ENCODE measurements around the gene MED1. TPM values are rescaled to one million over a fixed set of nuclear protein-coding genes. Genes with fewer than 3 reads are reported as not detected.
"Not testable (repeated sequence)": the region's sequence is repeated elsewhere in the genome, so short reads cannot be mapped to it uniquely, and the experiment has no call there.

Gene MED1
- total RNA-seq, 1 donor from 2014 or later, result 22.1 TPM

DNA sequence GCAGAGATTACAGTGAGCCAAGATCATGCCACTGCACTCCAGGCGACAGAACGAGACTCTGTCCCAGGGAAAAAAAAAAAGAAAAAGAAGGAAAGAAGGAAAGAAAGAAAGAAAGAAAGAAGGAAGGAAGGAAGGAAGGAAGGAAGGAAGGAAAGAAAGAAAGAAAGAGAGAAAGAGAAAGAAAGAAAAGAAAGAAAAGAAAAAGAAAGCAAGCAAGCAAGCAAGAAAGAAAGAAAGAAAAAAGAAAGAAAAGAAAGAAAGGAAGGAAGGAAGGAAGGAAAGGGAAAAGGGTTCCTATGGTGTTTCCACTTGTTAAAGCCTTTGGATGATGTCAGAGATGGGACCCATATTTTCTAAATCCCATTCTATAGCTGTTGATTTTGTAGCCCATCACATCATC, 11.2 kb downstream of the MED1 start:
- DNase-seq, result not testable (repeated sequence)

DNA sequence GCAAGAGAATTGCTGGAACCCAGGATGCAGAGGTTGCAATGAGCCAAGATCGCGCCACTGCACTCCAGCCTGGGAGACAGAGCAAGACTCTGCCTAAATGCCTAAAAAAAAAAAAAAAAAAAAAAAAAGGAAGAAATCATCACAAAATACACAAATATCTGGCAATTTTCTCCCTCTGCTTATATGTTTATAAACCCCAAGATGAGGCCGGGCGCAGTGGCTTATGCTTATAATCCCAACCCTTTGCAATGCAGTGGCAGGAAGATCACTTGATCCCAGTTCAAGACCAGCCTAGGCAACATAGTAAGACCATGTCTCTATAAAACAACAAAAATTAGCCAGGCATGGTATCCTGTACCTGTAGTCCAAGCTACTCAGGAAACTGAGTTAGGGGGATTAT, 21.5 kb downstream of the MED1 start:
- no peak for DNase-seq

DNA sequence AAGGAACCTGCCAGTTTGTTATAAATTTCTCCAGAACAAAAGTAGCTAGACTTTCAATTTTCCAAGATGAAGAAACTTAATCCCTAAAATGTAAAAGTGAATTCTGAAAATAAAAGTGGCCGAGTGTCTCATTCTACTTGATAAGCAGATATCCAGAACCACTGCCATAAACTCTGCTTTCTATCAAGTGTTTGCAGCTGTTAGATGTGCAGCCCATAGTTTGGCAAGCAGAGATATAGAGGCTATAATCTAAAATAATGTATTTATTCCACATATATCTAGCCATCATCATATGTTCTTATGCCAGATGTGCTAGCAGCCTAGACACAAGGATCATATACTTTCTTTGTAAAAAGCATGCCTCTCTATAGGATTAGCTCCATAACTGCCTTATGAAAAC, 34.9 kb downstream of the MED1 start:
- no peak for DNase-seq

DNA sequence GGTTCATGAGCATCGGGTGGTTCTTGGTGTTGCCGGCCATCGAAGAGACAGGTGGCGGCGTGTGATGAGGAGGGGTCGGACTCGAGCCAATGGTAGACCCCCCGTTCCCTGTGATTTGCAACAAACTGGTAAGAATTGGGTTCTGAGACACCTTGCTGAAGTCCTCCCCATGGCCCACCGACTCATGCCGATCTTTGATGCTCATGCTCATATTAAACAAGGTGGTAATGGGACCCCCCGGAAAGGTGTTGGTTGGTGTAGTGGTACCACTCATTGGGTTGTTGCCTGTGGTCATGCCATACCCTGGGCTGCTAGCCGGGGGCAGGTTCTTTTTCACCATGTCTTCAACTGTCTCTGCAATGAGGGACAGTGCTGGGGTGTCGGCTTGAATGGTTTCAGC, 40.8 kb downstream of the MED1 start:
- DNase-seq, result no peak

DNA sequence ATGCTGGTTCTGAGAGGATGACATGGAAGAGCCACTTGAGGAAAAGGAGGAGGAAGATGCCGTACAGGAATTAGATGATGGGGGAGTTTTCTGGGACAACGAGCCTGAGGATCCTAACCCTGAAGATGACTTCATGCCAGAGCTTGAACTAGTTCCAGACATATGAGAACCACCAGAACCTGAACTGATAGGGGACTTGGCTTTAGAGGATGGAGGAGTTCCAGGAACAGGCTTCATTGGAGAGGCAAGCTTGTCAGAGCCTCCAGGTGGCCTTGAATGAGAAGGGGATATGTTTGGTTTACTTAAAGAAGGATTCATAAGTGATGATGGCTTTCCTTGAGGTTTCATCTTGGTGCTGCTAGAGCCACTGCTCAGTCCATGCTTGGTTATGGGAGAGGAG, 42.7 kb downstream of the MED1 start:
- DNase-seq, result no peak

DNA sequence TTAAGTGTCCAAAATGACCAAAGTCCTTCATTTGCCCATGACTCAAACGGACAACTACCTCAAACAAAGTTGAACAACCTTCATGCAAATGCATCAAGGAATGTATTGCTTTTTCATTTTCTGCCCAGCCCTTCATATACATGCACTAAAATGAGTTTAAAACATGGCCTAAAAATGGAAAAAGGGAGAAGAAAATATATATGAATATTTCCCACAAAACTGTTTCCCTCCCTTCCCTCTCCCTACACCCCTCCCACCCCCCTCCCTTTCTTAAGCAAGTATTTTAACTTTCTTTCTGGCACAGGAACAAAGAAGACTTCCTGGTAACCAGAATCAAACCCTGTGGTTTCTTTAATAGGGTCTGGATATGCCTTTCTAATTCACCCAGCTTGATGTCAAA, 44.1 kb downstream of the MED1 start:
- DNase-seq, result no peak

DNA sequence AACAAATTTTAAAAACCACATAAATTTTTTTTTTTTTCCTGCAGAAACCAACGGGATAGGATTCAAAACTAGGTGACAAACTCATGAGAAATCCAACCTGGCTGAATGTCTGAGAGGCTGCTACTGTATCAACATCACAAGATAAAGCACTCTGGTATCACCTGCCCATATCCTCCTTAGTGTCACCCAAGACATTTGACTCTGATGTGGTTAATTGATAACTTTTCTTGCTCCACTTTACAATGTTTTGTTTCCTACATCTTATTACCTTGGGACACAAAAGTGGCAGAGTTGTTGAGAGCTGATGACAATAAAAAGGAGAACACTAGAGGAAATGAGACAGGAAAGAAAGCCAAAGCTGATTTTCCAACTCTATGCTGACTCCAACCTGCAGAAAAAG, 45.6 kb downstream of the MED1 start:
- no peak for DNase-seq

DNA sequence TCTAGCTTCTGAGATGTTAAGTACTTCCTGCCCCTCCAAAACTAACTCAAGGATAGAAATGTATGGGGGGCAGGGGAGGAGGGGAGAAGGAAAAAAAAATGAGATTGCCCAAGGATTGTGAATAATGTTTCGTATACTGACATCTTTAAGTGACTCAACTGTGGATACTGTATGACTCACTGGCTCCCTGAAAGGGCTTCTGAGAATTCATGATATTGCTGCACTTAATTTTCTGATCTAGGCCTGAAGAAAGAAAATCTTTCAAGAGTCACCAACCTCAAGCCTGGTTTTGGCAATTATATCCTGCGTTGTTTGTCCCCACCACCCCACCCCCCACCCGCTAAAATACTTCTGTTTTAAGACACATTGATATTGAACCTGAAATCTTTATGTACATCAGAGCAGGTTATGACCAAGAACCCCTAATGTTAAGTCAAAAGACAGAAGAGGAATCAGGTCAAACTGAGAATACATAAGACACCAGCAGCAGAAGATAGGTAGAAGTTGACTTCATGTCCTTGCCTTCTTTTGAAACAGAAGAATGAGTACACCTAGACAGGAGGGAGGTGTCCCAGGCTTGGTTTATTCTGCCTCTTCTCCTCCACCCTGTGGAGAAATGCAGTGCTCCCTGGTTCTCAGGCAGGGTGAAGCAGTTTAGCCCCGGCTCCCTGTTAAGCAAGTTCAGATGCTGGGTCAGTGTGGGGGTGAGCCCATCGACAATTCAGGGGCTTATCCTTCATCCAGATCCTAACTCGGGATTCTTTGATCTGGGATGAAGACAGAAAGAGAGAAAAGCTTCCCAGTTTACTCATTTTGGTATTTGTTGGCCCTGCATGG, 46.3 kb downstream of the MED1 start:
- no peak for DNase-seq

DNA sequence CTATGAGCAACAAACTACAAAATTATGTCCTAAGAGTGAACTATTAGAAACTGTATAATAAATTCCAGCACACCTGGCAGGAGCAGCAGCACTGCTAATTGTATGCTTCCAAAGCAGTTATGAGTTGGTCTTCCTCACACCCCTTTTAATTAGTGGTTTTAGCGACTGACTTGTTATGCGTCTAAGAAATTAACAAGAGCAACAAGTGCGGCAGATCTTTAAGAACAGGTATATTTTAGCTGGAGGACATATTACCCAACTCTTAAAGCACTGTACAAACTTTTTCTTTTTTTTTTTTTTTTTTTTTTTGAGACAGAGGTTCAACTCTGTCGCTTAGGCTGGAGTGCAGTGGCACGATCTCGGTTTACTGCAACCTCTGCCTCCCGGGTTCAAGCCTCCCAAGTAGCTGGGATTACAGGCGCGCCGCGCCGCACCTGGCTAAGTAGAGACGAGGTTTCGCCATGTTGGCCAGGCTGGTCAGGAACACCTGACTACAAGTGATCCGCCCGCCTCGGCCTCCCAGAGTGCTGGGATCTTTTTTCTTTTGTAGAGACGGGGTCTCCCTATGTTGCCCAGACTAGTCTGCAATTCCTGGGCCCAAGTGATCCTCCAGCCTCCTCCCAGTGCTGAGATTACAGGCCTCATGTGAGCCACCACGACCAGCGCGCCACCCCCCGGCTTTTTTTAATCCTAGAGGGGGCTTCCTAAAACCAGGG, 48.0 kb downstream of the MED1 start:
- DNase-seq, result no peak

DNA sequence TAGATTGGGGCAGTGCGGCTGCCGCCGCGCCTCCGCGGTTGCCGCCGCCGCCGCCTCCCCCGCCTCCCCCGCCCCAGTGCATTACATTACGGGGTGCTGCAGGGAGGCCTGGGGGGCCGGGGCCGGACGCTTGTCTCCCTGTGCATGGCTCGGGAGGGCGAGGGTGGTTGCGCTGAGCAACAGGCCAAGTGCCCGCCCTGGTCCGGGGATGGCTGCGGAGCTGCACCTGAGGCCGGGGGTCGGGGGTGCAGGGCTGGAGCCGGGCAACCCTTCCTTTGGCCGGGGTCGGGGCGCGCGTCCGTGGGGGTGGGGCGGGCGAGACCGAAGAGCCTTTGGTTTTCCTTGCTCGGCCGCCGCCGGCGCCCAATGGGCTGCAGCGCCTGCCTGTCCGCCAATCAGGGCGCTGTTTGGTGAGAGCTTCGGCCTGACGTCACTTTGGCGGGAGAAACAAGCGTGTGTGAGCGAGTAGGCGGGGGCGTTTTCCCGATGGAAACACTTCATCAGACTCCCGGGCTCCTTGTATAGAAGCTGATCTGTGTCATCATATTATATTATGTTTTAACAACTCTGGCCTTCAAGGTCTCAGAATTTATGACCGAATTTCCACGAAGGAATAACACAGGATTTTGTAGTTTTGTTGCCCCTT, 48.7 kb downstream of the MED1 start:
- peak; percentile 88 for DNase-seq

DNA sequence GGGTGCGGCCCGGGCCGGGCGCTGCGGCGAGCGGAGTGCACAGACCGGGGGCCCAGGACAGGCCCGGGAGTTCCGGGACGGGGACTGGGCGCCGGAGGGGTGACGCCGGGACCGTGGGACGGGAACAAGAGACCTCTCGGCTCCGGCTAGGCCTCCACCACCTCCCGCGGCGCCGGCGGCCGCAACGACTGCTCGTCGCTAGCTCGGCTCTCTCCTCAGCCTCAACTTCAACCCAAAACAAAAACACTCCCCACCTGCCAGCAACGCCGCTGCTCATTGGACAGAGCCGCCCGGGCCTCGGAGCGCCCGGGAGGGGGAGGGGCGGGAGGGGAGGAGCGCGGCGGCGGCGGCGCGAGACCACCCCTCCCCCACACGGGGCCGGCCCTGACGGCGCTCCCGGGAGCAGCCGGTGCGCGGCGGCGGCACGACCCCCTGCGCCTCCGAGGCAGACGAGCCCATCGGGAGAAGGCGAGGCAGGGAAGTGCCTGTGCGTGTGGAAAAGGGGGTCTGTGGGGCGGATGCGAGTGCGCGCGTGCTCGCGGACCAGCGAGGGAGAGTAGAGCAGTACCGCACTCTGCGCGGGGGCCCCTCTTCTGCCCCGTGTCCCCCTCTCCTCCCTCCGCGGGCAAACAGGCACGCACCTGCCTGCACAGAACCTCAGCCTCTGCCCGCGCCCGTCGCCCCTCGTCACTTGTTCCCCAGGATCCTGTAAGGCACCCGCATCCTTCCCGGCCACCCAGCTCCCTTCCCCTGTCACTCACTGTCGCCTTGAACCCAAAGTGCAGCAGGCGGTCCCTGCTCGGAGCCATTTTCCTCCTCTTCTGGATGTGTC, 49.4 kb downstream of the MED1 start, which contains the start of gene FBXL20:
TSS of gene FBXL20 (minus strand) at position 215 of the 832 bp plus-strand sequence. CDS start 224 bp downstream, outside the sequence.
- peak; percentile 93 for DNase-seq

DNA sequence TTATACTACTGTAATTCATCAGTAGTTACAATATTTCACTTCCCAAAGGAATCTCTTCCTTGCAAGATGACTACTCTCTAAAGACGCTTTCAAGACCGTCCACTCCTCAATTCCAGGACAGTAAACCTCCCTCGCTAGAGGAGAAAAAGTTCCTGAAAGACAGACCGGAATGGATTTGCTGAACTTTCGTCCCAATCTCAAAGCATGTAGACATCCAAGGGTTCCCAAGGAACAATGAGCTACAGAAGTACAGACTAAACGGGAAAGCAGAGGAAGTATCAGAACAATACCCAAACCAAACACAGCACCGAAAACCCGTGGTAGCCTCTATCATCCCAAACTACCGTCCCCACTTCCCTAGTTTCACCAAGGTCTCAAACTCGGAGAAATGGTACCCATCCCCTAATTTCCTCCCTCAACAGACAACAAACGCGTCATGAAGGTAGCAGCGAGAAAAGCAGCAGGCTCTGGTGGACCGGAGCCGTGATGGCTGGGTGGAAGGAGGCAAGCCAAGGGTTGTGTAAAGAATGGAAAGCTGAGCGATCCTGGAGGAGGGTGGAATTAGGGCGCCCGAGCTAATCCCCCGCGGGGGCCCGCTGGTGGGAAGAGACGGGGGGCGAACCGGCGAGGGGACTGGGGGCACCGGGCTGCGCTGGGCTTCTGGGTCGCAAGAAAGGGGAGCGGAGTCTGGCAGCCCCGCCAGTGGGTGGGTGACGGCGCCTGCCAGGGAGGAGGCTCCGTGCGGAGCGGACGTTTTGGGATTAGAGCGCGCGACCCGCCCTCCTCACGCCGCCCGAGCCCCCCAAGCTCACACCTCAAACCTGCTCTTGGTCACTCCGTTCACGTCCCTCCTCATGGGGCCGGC, 50.3 kb downstream of the MED1 start:
- no peak for DNase-seq

DNA sequence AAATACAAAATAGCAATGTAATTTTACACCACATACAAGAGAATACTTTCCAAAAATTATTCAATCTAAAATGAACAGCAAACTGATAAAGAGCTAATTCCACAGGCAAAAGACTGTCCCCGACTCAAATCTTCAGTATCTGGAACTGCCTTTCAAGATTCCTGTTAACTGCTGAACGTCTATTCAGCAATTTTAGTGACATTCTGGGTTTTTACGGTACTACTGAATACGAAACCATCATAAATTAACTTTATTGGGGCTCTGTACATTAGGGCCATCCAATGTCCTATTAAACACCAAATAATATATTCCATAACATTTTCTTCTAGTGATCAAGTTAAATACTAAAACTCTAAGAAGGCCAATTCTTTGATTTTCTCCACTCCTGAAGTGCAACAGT, 51.3 kb downstream of the MED1 start:
- no peak for DNase-seq

DNA sequence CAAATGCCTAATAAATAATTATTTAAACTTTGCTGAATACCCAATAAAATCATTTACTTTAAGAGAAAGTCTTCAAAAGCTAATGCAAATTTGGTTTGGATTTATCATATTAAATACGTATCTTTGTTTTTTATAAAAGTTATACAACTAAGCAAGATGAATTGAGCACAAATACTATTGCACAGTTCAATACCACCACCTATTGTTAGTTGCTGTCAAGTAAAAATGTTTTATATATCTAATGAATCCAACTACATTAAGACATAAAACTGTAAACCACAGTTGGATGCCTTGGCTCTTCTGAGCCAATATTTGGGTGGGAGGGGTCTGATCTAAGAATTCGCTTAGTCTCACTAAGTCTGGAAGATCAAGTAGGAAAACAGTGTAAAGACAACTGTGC, 57.3 kb downstream of the MED1 start:
- DNase-seq, result peak; percentile 20

DNA sequence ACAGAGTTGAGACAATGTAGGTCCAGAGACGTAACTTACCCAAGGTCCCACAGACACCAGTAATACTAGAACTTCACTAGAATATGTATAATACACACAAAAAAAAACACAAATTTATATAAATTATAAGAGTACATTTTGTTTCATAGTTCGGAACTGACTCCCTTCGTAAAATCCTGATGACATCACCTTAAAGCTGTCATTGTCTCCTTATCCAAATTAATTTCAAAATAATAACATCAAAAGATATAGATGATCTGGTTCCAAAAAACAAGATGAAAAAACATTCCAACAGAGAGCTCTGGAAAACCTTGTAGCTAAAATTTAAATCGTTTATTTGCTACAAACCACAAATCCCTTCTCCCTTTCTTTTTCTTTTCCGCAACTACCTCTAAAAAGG, 59.6 kb downstream of the MED1 start:
- DNase-seq, result no peak

DNA sequence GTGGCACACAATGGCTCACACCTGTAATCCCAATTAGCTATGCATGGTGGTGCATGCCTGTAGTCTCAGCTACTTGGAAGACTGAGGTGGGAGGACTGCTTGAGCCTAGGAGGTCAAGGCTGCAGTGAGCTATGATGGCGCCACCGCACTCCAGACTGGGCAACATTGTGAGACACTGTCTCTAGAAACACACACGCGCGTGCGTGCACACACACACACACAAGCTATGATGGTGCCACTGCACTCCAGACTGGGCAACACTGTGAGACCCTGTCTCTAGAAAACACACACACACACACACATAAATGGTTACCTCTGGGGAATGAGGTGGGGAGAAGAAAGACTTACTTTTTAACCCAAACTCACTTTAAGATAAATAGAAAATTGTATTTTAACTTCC, 66.0 kb downstream of the MED1 start:
- no peak for DNase-seq

DNA sequence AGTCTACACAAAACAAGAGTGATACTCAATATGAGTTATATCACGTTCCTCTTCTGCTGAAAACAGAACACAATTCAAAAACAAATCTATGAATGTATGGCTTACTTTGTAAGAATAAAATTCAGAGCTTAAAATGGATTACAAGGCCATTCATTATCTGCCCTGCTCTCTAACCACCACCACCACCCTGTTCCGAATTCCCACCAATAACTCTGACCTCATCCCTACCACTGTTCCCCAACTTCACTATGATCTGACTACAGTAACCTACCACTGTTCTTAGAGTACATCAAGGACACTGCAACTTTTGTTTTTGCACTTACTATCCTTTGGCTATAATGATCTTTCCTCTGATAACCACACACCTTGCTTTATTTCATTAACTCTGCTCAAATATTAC, 70.9 kb downstream of the MED1 start:
- DNase-seq, result no peak

DNA sequence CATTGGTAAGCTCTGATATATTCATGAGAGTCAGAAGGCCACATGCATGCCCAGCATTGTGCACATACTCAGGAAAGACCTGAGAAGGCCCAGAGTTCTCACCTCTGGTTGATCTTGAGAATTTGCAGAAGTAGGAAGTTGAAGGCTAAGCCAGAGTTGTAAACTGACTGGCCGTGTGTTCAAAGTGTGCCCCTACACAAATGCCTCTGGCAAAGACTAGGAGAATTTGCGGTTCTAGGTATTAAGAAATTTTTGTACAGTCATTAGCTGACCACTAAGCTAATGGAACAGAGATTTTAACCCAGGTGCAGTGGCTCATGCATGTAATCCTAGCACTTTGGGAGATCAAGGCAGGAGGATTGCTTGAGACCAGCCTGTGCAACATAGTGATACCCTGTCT, 74.6 kb downstream of the MED1 start:
- no peak for DNase-seq

DNA sequence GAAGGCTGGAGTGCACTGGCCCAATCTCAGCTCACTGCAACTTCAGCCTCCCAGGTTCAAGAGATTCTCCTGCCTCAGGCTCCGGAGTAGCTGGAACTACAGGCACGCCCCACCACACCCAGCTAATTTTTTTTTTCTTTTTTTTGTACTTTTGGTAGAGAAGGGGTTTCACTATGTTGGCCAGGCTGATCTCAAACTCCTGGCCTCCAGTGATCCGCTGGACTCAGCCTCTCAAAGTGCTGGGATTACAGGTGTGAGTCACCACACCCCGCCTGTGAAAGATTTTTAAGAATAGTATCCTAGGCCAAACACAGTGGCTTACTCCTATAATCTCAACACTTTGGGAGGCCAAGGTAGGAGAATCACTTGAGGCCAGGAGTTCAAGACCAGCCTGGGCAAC, 83.3 kb downstream of the MED1 start:
- DNase-seq, result not testable (repeated sequence)

DNA sequence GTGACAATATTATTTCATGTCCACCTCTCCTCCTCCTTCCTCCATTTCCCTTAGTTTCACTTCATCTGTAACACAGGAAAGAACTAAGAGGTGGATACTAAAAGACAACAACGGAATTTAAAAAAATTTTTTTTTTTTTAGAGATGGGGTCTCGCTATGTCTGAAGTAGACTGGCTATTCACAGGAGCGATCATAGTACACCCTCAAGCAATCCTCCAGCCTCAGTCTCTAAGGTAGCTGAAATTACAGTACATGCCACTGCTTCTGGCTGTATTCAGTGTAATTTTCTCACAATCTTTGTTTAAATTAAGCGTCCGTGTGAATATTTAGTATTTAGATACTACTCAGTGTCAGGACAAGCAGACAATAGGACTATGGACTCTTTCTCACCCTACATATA, 85.2 kb downstream of the MED1 start:
- DNase-seq, result no peak

DNA sequence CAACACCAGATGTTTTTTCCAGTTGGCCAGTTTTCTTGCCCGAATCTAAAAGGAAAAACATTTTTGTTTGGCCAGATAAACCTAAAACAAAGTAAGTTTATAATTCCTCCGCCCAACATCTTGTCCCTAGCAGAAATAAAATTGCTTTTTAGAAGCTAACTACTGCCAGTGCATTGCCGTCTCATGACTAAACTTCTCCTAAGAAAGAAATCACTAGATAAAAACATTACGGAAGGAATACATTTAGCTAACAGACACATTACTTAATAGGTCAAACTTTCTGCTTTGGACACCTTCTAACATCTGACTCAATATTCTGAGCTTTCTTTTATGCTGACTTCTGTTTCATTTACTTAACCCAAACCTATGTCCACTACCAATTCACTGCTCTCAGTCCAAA, 85.8 kb downstream of the MED1 start:
- DNase-seq, result peak; percentile 51

Measured in skin of body (tissue), 2 donors.